ENCODE results near the gene BANP.
"Not testable (repeated sequence)": the region's sequence is repeated elsewhere in the genome, so short reads cannot be mapped to it uniquely, and the experiment has no call there.

Gene BANP

GRCh38 chr16:88050952-88051660, 99.9 kb downstream of the BANP start:
- DNase-seq: no peak

DNA sequence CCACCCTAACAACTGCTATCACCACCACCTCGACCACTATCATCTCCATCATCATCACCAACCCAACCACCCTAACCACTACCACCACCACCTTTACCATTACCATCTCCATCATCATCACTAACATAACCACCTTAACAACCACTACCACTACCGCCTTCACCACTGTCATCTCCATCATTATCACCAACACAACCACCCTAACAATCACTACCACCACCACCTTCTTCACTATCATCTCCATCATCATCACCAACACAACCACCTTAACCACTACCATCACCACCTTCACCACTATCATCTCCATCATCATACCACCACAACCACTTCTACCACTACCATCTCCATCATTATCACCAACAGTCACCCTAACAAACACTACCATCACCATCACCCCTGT, 101.4 kb downstream of the BANP start:
- DNase-seq: no peak

DNA sequence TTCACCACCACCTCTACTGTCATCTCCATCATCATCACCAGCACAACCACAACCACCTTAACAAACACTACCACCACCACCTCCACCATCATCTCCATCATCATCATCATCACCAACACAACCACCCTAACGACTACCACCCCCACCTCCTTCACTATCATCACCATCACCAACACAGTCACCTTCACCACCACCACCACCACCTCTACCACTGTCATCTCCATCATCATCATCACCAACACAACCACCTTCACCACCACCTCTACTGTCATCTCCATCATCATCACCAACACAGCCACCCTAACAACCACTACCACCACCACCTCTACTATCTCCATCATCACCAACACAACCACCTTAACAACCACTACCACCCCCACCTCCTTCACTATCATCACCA, 102.2 kb downstream of the BANP start:
- DNase-seq: not testable (repeated sequence)

- DNase-seq: no peak
Observed at GRCh38 chr16:88055356-88055755, 104.1 kb downstream of the BANP start.

DNA sequence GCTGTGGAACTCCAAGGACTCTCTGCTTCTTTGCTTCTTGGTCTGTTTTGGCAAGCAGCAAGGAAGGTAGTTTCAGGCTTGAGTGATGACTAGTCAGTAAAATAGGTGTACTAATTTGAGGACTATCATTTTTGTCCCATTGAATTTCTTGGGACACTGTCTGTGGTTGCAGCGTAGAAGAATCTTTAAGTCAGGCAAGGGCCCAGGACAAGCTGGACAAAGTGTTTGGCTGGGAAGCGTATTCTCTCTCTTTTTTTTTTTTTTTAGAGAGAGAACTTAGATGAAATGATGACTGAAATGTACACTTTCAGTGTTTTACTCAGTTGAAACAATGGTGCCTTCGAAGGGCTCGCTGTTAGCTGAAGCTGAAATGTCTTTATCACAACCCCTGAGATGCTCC, 105.0 kb downstream of the BANP start:
- no peak for DNase-seq

DNA sequence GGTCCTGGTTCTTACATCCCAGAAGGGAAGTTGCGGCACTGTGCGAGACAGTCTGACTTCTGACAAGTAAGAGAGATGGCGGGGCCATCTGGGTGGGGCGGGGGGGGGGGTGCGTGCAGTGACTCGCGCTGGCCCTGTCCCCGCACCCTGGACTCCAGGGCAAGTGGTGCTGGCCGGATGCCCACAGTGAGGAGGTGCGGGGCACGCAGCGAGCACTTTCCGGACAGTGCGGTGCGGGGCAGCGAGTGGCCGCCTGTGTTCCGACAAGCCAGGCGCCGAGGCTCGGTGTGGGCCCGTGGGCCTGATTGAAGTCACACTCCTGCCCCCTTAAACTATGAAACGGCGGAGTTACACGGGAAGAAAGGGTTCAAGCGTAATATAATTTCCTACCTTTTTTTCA, 106.4 kb downstream of the BANP start:
- DNase-seq: no peak

- no peak for DNase-seq
Observed at GRCh38 chr16:88058136-88058535, 106.9 kb downstream of the BANP start.

- no peak for DNase-seq
Observed at GRCh38 chr16:88058817-88059216, 107.6 kb downstream of the BANP start.

DNA sequence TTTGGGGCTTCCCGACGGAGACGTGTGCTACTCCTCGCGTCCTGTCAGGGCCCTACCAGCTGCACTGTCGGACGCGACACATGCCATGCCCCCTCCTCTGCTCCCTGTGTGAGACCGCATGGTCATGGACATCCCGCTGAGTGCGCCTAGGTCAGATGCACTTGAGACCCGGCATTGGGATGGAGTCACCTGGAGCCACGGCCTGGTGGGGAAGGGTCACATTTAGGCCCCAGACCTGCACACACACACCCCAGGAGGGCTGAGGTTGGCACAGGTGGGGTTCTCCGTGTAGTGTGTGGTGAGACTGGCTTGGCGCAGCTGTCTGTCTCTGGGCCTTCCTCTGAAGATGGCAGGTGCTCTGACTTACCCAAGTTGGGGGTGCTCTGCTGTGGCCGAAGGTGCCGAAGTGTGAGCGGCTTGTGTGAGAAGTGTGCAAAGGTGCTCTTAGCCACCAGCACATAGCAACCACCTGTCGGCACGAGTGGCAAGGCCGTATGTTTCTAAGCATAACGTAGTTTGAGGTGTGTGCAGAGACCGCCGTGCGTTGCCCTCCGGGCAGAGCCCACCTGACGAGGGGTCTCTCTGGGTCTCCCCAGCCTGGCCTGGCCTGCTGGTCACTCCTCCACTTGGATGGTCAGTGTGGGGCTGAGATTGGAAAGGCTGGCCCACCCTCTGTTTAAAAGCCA, 108.6 kb downstream of the BANP start:
- DNase-seq: no peak

DNA sequence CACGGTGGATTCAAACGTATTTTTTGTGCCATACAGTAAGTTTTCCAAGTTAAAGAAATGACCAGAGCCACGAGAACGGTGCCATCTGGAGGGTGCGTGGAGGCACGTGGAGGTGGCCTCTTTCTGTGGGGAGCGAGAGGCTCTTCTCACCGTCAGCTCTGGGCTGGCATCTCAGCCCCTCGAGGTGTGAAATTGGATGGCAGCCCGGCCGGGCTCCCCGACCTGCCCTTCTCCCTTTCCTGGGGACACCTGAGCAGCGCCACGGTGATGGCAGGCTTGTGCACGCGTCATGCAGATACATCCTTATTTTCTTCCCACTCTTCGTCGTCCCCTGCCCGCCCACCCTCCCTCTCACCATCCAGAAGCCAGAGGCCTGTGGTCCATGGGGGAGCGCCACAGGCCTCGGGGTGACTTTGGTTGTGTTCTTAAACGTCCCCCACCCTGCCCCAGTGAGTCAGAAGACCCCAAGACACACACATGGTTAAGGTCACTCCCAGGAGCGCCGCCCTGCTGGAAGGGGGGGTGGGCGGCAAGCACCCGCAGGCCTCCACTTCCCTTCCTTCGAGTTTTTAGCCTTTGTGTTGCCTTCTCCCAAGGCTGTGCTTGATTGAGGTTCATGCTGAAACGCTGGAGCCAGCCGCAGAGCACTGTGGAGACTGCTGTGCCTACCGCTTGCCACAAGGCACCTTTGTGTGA, 109.4 kb downstream of the BANP start:
- no peak for DNase-seq

DNA sequence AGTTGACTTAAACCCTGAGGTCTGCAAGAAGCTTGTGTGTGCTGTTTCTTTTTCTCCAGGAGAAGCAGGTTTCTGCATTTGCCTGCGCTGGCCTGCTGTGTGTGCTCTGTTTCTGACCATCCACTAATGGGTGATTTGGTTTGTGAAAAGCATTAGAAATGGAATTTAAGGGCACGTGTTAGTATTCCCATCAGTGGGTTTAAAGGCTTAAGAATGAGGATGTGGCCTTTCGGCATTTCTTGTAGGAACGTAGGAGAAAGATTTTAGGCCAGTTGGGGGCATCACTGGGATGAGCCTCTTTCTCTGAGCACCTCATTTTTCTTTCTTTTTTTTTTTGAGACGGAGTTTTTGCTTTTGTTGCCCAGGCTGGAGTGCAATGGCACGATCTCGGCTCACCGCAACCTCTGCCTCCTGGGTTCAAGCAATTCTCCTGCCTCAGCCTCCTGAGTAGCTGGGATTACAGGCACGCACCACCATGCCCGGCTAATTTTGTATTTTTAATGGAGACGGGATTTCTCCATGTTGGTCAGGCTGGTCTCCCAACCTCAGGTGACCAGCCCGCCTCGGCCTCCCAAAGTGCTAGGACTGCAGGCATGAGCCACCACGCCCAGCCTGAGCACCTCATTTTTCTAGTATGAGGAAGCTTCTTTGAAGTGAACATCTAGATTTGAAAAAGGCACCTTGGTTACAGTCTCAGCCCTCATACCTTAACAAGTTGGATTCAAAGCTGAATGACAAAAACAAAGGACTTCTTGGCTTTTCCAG, 110.3 kb downstream of the BANP start:
- DNase-seq: no peak

DNA sequence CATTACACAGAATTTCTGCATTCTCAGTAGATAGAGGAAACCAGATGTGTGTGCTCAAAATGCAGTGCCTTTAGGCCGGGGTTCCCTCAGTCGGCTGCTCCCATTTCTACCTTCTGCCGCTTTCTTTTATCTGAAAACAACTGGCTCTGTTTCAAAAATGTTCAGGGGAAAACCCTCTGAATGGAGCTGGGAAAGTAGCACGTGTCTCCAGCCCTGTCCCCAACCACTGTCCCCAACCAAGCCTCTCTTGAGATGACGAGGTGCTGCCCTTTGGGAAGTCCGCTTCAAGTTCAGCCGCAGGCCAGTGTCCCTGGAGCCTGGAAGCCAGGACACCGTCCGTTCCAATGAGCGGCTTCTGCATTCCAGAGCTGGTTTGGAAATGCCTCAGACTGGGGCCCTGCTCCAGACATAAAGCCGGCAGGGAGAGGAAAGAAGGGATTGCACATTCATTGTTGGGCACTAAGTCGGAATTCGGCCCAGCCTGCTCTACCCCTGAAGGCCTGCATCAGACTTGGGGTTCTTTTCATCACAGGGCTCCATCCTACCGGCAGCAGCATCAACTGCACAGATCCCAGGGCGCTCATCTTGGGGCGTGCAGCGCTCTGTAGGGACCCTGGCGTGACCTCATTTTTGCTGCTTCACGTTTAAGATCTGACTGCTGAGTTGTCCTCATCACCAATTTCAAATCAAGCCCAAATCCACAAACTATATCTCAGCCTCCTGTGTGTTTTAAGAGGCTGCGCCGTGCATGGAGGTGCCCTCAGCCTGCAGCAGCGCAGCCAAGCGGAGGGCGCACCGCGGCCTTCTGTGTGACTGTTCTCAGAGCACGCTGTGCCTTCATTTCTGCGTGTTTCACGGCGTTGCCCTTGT, 111.3 kb downstream of the BANP start:
- no peak for DNase-seq

DNA sequence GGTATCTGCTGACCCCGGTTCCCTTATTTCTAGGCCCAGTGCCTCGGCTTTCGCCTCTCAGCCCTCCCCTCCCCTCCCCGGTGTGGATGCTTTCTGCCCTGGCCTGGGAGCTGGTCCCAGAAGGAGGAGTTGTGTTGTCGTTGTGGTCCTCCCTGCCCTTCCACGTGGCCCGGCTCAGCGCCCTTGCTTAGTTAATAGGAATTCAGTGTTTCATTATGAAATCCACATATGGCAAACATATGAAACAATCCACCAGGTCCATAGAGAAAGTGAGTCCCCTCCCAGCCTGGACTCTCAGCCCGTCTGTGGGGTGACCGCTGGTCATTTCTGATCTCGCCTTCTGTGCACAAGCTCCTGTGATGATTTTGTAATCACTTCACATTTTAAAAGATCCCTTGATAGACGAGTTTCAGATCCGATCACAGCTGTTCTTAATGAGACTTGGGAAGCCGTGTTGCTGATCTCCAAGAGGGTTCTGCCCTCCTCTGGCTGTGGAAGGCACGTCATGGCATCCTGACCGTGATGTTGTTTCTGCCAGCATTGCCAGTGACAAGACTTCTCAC, 112.1 kb downstream of the BANP start:
- no peak for DNase-seq

DNA sequence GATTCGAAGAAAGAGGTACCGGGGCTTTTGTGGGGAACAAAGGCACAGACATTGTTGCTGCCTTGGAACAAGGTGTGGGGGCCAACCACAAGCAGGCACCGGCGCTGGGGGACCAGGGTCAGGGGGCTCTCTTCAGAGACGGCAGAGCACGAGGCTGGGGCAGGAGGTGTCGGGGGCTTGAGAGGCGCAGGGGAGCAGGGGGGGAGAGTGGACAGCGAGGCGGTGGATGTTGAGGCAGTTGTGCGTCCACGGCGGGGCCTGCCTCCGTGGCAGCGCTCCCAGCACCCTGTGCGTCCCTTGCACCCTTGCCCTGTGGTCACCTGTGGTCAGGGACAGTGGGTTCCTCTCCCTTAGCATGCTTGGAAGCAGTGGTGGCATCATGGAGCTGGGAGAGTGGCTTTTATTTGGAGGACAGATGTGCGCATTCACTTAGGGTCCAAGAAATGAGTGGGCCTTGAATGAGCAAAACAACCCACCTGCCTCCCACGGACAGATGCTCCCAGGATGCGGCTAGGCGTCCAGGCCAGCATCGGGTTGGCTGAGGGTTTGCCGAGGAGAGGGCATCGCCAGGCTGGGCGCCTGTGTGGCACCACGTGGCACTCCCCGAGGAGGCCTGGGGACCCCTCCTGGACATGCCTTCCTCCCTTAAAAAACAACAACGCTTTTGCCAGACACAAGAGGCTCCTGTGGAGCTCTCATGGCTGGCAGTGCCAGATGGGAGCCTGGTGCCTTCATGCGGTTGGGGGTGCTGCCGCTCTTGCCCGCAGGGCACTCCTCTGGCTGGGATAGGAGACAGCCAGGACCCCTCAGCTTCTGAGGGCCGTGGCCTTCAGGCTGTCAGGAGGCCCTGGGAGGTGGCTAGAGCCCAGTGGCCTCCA, 113.0 kb downstream of the BANP start:
- no peak for DNase-seq

GRCh38 chr16:88064889-88065746, 113.9 kb downstream of the BANP start:
- no peak for DNase-seq

GRCh38 chr16:88065747-88066142, 114.5 kb downstream of the BANP start:
- no peak for DNase-seq

DNA sequence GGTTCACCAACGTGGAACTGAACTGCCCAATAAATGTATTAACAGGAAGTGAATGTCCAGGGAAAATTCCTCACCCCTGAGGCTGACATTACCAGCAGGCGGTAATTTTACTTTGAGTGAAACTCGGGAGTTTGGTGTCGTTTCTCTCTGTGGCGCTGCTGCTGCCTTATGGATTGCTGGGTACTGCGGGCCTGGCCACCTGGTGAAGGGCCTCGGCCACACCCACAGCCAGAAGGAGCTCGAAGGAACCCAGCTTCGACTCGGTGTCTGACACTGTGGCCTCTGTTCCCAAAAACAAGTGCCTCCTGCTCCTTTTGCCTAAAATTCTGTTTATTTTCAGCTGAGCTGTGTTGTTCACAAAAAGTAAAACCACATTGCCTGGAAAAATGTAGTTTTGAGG, 115.0 kb downstream of the BANP start:
- no peak for DNase-seq

GRCh38 chr16:88066680-88067529, 115.7 kb downstream of the BANP start:
- DNase-seq: no peak
